ENCODE results near the gene KLHL2. TPM values are rescaled to one million over a fixed set of nuclear protein-coding genes. Genes with fewer than 3 reads are reported as not detected.

KLHL2 gene
- total RNA-seq, 2 donors from 2014 or later, result 9.1 to 17.1 TPM

GRCh38 chr4:165192956-165193355, 14.4 kb upstream of the KLHL2 start:
- H3K4me3 ChIP-seq, result no peak overlapping the region
- ATAC-seq, result no peak
- H3K27me3 ChIP-seq, result no peaks in the 10 kb centered on the region
- H3K36me3 ChIP-seq (replicated peaks in 1 of 2; ENCODE audit: insufficient read depth in 1 of 2, low read depth in 2 of 2), result no peaks in the 10 kb centered on the region
- no peaks in the 10 kb centered on the region for H3K9me3 ChIP-seq
- H3K4me1 ChIP-seq, result no peaks in the 10 kb centered on the region
- no peak for DNase-seq
- intact Hi-C loops (cut with DNase I), result no loop called here
- 79 to 84% methylated on average over 4 of the region's 4 CpGs for WGBS, 2 donors
- TF ChIP-seq CTCF (IDR thresholded peaks at IDR 0.05) (no peak), POLR2A (IDR thresholded peaks at IDR 0.05) (no peak)
- no peak overlapping the region for H3K27ac ChIP-seq

- H3K27ac ChIP-seq, result no peak overlapping the region
- no peak overlapping the region for H3K4me3 ChIP-seq
- no peaks in the 10 kb centered on the region for H3K27me3 ChIP-seq
- ATAC-seq, result no peak
- DNase-seq, result no peak
- 64 to 89% methylated on average over 1 of the region's 1 CpG for WGBS, 2 donors
- no peaks in the 10 kb centered on the region for H3K9me3 ChIP-seq
- intact Hi-C loops (cut with DNase I), result no loop called here
- no peaks in the 10 kb centered on the region for H3K36me3 ChIP-seq (replicated peaks in 1 of 2; ENCODE audit: insufficient read depth in 1 of 2, low read depth in 2 of 2)
- peaks cover 5% of the 10 kb centered on the region for H3K4me1 ChIP-seq
- TF ChIP-seq CTCF (IDR thresholded peaks at IDR 0.05) (no peak), POLR2A (IDR thresholded peaks at IDR 0.05) (no peak)
Measured at GRCh38 chr4:165194368-165194767, 13.0 kb upstream of the KLHL2 start.

- DNase-seq (no peak), ATAC-seq (no peak)
- intact Hi-C loops (cut with DNase I), result no loop called here
- Histone ChIP-seq H3K9me3 (no peaks in the 10 kb centered on the region), H3K27me3 (no peaks in the 10 kb centered on the region), H3K36me3 (replicated peaks in 1 of 2; ENCODE audit: insufficient read depth in 1 of 2, low read depth in 2 of 2) (no peaks in the 10 kb centered on the region), H3K27ac (no peak overlapping the region), H3K4me1 (peaks cover 15% of the 10 kb centered on the region), H3K4me3 (no peak overlapping the region)
- no peak for TF ChIP-seq POLR2A (IDR thresholded peaks at IDR 0.05)
- no peak for TF ChIP-seq CTCF (IDR thresholded peaks at IDR 0.05)
- 64 to 67% methylated on average over 1 of the region's 1 CpG for WGBS, 2 donors
Measured at GRCh38 chr4:165198329-165198728, 9.0 kb upstream of the KLHL2 start.

- DNase-seq (peak in 1 of 4 donors; percentile 22), ATAC-seq (no peak)
- Histone ChIP-seq H3K4me1 (peaks cover 15% of the 10 kb centered on the region), H3K27me3 (no peaks in the 10 kb centered on the region), H3K9me3 (no peaks in the 10 kb centered on the region), H3K4me3 (no peak overlapping the region), H3K27ac (peak overlapping the region in 2 of 4 donors; percentile 37 to 58), H3K36me3 (replicated peaks in 1 of 2; ENCODE audit: insufficient read depth in 1 of 2, low read depth in 2 of 2) (no peaks in the 10 kb centered on the region)
- no peak for TF ChIP-seq POLR2A (IDR thresholded peaks at IDR 0.05)
- TF ChIP-seq CTCF (IDR thresholded peaks at IDR 0.05), result no peak
- intact Hi-C loops (cut with DNase I), result no loop called here
Measured at GRCh38 chr4:165199286-165199685, 8.1 kb upstream of the KLHL2 start.

- Histone ChIP-seq H3K4me1 (peaks cover 15% of the 10 kb centered on the region), H3K27ac (peak overlapping the region in 2 of 4 donors; percentile 37 to 58), H3K9me3 (no peaks in the 10 kb centered on the region), H3K36me3 (replicated peaks in 1 of 2; ENCODE audit: insufficient read depth in 1 of 2, low read depth in 2 of 2) (no peaks in the 10 kb centered on the region), H3K4me3 (no peak overlapping the region), H3K27me3 (no peaks in the 10 kb centered on the region)
- TF ChIP-seq POLR2A (IDR thresholded peaks at IDR 0.05) (no peak), CTCF (IDR thresholded peaks at IDR 0.05) (no peak)
- peak; percentile 78 for ATAC-seq
- WGBS, 2 donors, result 24 to 35% methylated on average over 2 of the region's 2 CpGs
- peak in 3 of 4 donors; percentile 28 to 55 (median 35) for DNase-seq
- intact Hi-C loops (cut with DNase I), result no loop called here
Measured at GRCh38 chr4:165199722-165200121, 7.6 kb upstream of the KLHL2 start.

Measured in body of pancreas (tissue), 4 donors.